ENCODE data around the gene LTBP3.

The LTBP3 gene

DNA sequence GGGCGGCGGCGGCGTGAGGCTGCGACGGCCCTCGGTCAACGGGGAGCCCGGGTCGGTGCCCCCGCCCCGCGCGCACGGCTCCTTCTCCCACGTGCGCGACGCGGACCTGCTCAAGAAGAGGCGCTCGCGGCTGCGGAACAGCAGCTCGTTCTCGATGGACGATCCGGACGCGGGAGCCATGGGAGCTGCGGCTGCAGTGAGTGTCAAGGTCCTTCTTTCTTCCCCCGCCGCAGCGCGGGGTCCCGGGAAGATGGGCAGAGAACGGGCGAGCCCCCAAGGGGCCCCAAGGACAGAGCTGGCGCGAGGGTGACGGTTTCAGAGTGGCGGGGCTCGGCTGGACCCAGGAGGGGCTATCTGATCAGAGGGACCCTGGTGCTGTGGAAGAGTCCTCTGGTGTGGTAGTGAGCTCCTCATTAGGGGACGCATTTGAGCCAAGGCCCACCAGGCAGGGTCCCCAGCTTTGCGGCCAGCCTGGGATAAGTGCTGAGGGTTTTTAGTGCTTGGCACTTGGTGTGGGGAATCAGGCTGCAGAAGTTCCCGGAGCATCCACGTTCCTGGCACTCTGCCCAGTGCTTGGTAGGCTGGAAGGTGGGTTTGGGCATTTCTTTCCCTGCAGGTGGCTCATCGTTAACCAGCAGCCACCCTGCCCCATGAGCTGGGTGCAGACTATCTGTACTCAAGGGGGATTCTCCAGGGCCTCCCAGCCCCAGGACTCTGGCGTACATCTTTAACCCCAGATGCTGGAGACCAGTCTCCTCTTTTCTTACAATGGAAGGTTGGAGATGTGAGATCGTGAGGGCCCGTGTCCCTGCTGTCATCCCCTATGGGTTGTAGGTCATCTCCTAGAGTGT is 27.5 kb upstream of the LTBP3 start:
- Histone ChIP-seq H3K9me3 (ENCODE audit: control insufficient read depth in 2 of 2, low read length in 2 of 2) (no peaks in the 10 kb centered on the region), H3K36me3 (ENCODE audit: control insufficient read depth in 2 of 2, insufficient read depth in 2 of 2, low read length in 2 of 2) (peaks cover 24 to 25% of the 10 kb centered on the region in 2 donors), H3K4me3 (ENCODE audit: low read length in 2 of 2) (no peak overlapping the region), H3K4me1 (ENCODE audit: control insufficient read depth in 2 of 2, insufficient read depth in 2 of 2, low read length in 2 of 2) (peaks cover 13% of the 10 kb centered on the region in 2 donors), H3K27me3 (ENCODE audit: control insufficient read depth in 2 of 2, insufficient read depth in 2 of 2, low read length in 2 of 2) (no peaks in the 10 kb centered on the region), H3K27ac (ENCODE audit: low read depth in 2 of 2, low read length in 2 of 2) (peak overlapping the region in 1 of 2 donors; percentile 38), H3K9ac (ENCODE audit: low read depth in 1 of 2, low read length in 2 of 2) (no peak overlapping the region)

DNA sequence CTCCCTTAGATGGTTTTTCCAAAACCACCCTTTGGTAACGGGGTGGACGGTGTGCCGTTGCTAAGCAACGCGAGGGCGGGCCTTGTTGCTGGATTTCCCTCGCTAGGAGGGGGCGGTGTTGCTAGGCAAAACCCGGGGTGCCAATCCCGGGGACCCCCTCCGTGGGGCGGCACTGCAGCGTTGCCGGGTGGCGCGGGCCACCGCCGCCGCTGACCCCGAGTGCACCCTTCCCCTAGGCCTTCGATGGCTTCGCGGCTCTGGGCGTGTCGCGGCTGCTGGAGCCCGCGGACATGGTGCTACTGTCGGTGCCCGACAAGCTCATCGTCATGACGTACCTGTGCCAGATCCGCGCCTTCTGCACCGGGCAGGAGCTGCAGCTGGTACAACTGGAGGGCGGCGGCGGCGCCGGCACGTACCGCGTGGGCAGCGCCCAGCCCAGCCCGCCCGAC is 26.6 kb upstream of the LTBP3 start:
- Histone ChIP-seq H3K36me3 (ENCODE audit: control insufficient read depth in 2 of 2, insufficient read depth in 2 of 2, low read length in 2 of 2) (peaks cover 25 to 27% of the 10 kb centered on the region in 2 donors), H3K27ac (ENCODE audit: low read depth in 2 of 2, low read length in 2 of 2) (no peak overlapping the region), H3K9ac (ENCODE audit: low read depth in 1 of 2, low read length in 2 of 2) (no peak overlapping the region), H3K9me3 (ENCODE audit: control insufficient read depth in 2 of 2, low read length in 2 of 2) (no peaks in the 10 kb centered on the region), H3K27me3 (ENCODE audit: control insufficient read depth in 2 of 2, insufficient read depth in 2 of 2, low read length in 2 of 2) (no peaks in the 10 kb centered on the region), H3K4me1 (ENCODE audit: control insufficient read depth in 2 of 2, insufficient read depth in 2 of 2, low read length in 2 of 2) (peaks cover 13% of the 10 kb centered on the region in 2 donors), H3K4me3 (ENCODE audit: low read length in 2 of 2) (no peak overlapping the region)

GRCh38 chr11:65584106-65584505 is 25.9 kb upstream of the LTBP3 start:
- H3K9me3 ChIP-seq (ENCODE audit: control insufficient read depth in 2 of 2, low read length in 2 of 2) = no peaks in the 10 kb centered on the region
- no peak overlapping the region for H3K4me3 ChIP-seq (ENCODE audit: low read length in 2 of 2)
- H3K27ac ChIP-seq (ENCODE audit: low read depth in 2 of 2, low read length in 2 of 2) = no peak overlapping the region
- peaks cover 13% of the 10 kb centered on the region in 2 donors for H3K4me1 ChIP-seq (ENCODE audit: control insufficient read depth in 2 of 2, insufficient read depth in 2 of 2, low read length in 2 of 2)
- peaks cover 27 to 31% of the 10 kb centered on the region in 2 donors for H3K36me3 ChIP-seq (ENCODE audit: control insufficient read depth in 2 of 2, insufficient read depth in 2 of 2, low read length in 2 of 2)
- H3K27me3 ChIP-seq (ENCODE audit: control insufficient read depth in 2 of 2, insufficient read depth in 2 of 2, low read length in 2 of 2) = no peaks in the 10 kb centered on the region
- H3K9ac ChIP-seq (ENCODE audit: low read depth in 1 of 2, low read length in 2 of 2) = no peak overlapping the region

DNA sequence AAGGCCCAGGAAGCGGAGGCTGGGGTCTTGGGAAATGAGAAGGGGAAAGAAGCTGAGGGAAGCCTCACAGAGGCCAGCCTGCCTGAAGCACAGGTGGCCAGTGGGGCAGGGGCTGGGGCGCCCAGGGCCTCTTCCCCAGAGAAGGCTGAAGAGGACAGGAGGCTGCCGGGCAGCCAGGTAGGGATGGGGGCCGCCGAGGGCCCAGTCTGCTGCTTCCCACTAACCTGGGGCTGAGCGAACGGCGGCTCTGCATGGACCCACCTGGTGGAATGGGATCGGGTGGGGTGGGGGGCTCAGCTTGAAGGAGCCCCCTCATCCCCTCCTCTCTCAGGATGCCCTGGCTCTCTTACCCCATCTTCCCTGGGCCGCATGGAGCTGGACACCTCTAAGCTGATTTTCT is 25.4 kb upstream of the LTBP3 start:
- Histone ChIP-seq H3K4me1 (ENCODE audit: control insufficient read depth in 2 of 2, insufficient read depth in 2 of 2, low read length in 2 of 2) (peaks cover 13 to 14% of the 10 kb centered on the region in 2 donors), H3K36me3 (ENCODE audit: control insufficient read depth in 2 of 2, insufficient read depth in 2 of 2, low read length in 2 of 2) (peaks cover 27 to 33% of the 10 kb centered on the region in 2 donors), H3K9me3 (ENCODE audit: control insufficient read depth in 2 of 2, low read length in 2 of 2) (no peaks in the 10 kb centered on the region), H3K9ac (ENCODE audit: low read depth in 1 of 2, low read length in 2 of 2) (no peak overlapping the region), H3K27me3 (ENCODE audit: control insufficient read depth in 2 of 2, insufficient read depth in 2 of 2, low read length in 2 of 2) (no peaks in the 10 kb centered on the region), H3K27ac (ENCODE audit: low read depth in 2 of 2, low read length in 2 of 2) (no peak overlapping the region), H3K4me3 (ENCODE audit: low read length in 2 of 2) (no peak overlapping the region)

DNA sequence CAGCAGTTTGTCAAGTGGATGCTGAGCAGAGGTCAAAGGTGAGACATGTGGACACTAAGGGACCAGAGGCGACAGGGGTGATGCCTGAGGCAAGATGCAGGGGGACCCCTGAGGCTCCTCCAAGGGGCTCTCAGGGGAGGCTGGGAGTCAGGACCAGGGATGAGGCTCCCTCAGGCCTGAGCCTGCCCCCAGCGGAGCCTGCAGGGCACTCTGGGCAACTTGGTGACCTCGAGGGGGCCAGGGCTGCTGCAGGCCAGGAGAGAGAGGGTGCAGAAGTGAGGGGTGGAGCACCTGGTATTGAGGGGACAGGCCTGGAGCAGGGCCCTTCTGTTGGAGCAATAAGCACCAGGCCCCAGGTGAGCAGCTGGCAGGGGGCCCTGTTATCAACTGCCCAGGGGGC is 23.8 kb upstream of the LTBP3 start:
- no peak overlapping the region for H3K9ac ChIP-seq (ENCODE audit: low read depth in 1 of 2, low read length in 2 of 2)
- peaks cover 20% of the 10 kb centered on the region in 2 donors for H3K4me1 ChIP-seq (ENCODE audit: control insufficient read depth in 2 of 2, insufficient read depth in 2 of 2, low read length in 2 of 2)
- peaks cover 27 to 33% of the 10 kb centered on the region in 2 donors for H3K36me3 ChIP-seq (ENCODE audit: control insufficient read depth in 2 of 2, insufficient read depth in 2 of 2, low read length in 2 of 2)
- H3K27me3 ChIP-seq (ENCODE audit: control insufficient read depth in 2 of 2, insufficient read depth in 2 of 2, low read length in 2 of 2) = no peaks in the 10 kb centered on the region
- no peak overlapping the region for H3K27ac ChIP-seq (ENCODE audit: low read depth in 2 of 2, low read length in 2 of 2)
- H3K4me3 ChIP-seq (ENCODE audit: low read length in 2 of 2) = no peak overlapping the region
- H3K9me3 ChIP-seq (ENCODE audit: control insufficient read depth in 2 of 2, low read length in 2 of 2) = no peaks in the 10 kb centered on the region

DNA sequence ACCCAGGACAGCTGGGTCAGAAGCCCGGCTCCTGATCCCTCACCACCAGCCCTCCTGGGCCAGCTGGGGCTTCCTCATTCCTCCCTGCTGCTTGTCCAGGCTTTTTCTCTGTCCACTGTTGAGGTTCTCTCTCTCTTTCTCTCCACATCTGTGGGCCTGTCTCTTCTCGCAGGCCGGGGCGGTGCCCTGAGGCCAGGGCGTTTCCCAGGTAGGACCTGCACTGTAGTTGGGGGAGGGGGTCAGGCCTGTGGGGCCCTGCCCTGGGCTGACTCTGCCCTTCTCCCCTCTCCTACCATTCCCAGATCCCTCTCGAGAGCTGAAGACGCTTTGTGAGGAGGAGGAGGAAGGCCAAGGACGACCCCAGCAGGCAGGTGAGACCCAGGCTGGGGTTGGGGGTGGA is 22.6 kb upstream of the LTBP3 start:
- H3K4me1 ChIP-seq (ENCODE audit: control insufficient read depth in 2 of 2, insufficient read depth in 2 of 2, low read length in 2 of 2) = peaks cover 27 to 28% of the 10 kb centered on the region in 2 donors
- no peaks in the 10 kb centered on the region for H3K9me3 ChIP-seq (ENCODE audit: control insufficient read depth in 2 of 2, low read length in 2 of 2)
- no peak overlapping the region for H3K4me3 ChIP-seq (ENCODE audit: low read length in 2 of 2)
- peaks cover 24 to 28% of the 10 kb centered on the region in 2 donors for H3K36me3 ChIP-seq (ENCODE audit: control insufficient read depth in 2 of 2, insufficient read depth in 2 of 2, low read length in 2 of 2)
- no peak overlapping the region for H3K9ac ChIP-seq (ENCODE audit: low read depth in 1 of 2, low read length in 2 of 2)
- no peak overlapping the region for H3K27ac ChIP-seq (ENCODE audit: low read depth in 2 of 2, low read length in 2 of 2)
- no peaks in the 10 kb centered on the region for H3K27me3 ChIP-seq (ENCODE audit: control insufficient read depth in 2 of 2, insufficient read depth in 2 of 2, low read length in 2 of 2)

DNA sequence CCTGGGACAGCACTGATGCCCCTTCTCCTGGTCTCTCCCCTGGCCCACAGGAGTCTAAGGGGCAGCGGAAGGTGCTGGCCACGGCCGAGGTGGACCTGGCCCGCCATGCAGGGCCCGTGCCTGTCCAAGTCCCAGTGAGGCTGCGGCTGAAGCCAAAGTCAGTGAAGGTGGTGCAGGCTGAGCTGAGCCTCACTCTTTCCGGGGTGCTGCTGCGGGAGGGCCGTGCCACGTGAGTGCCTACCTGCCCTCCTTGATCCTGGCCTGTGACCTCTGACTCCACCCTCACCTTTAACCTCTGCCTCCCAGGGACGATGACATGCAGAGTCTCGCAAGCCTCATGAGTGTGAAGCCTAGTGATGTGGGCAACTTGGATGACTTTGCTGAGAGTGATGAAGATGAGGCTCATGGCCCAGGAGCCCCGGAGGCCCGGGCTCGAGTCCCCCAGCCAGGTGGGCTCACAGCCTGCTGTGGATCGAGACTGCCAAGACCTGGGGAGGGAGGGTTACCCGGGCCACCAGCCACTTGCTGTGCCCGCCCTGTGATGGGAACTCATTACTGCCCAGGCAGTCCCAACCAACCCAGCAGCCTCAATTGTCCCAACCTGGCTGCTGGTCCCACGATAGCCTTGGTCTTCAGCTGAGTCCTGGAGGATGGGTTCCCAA is 22.0 kb upstream of the LTBP3 start:
- Histone ChIP-seq H3K27me3 (ENCODE audit: control insufficient read depth in 2 of 2, insufficient read depth in 2 of 2, low read length in 2 of 2) (no peaks in the 10 kb centered on the region), H3K27ac (ENCODE audit: low read depth in 2 of 2, low read length in 2 of 2) (no peak overlapping the region), H3K36me3 (ENCODE audit: control insufficient read depth in 2 of 2, insufficient read depth in 2 of 2, low read length in 2 of 2) (peaks cover 19 to 26% of the 10 kb centered on the region in 2 donors), H3K9ac (ENCODE audit: low read depth in 1 of 2, low read length in 2 of 2) (no peak overlapping the region), H3K4me1 (ENCODE audit: control insufficient read depth in 2 of 2, insufficient read depth in 2 of 2, low read length in 2 of 2) (peaks cover 32 to 33% of the 10 kb centered on the region in 2 donors), H3K9me3 (ENCODE audit: control insufficient read depth in 2 of 2, low read length in 2 of 2) (no peaks in the 10 kb centered on the region), H3K4me3 (ENCODE audit: low read length in 2 of 2) (no peak overlapping the region)

GRCh38 chr11:65579291-65579690 is 21.1 kb upstream of the LTBP3 start:
- Histone ChIP-seq H3K4me3 (ENCODE audit: low read length in 2 of 2) (no peak overlapping the region), H3K27ac (ENCODE audit: low read depth in 2 of 2, low read length in 2 of 2) (no peak overlapping the region), H3K9ac (ENCODE audit: low read depth in 1 of 2, low read length in 2 of 2) (no peak overlapping the region), H3K4me1 (ENCODE audit: control insufficient read depth in 2 of 2, insufficient read depth in 2 of 2, low read length in 2 of 2) (peaks cover 37 to 39% of the 10 kb centered on the region in 2 donors), H3K27me3 (ENCODE audit: control insufficient read depth in 2 of 2, insufficient read depth in 2 of 2, low read length in 2 of 2) (no peaks in the 10 kb centered on the region), H3K36me3 (ENCODE audit: control insufficient read depth in 2 of 2, insufficient read depth in 2 of 2, low read length in 2 of 2) (peaks cover 19 to 26% of the 10 kb centered on the region in 2 donors), H3K9me3 (ENCODE audit: control insufficient read depth in 2 of 2, low read length in 2 of 2) (no peaks in the 10 kb centered on the region)

DNA sequence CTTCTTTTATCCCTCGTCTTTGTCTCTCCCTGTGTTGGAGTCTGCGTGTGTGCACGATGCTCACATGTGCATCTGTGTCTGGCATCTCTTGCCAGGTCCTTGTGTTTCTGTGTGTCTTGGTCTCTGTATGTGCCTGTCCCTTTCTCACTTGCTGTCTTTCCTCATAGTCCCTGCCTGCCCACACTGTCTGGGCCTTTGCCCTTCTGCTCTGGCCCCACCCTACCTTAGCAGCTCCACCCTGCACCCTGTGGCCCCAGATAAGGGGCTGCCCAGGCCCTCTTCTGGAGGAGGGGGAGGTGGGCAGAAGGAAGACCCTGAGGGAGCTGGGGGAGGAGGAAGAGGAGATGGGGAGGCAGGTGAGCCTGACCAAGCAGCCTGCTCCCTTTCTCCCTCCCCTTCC is 20.5 kb upstream of the LTBP3 start:
- Histone ChIP-seq H3K9me3 (ENCODE audit: control insufficient read depth in 2 of 2, low read length in 2 of 2) (no peaks in the 10 kb centered on the region), H3K4me3 (ENCODE audit: low read length in 2 of 2) (no peak overlapping the region), H3K9ac (ENCODE audit: low read depth in 1 of 2, low read length in 2 of 2) (peak overlapping the region in 1 of 2 donors; percentile 85), H3K27ac (ENCODE audit: low read depth in 2 of 2, low read length in 2 of 2) (peak overlapping the region in 1 of 2 donors; percentile 27), H3K4me1 (ENCODE audit: control insufficient read depth in 2 of 2, insufficient read depth in 2 of 2, low read length in 2 of 2) (peaks cover 40 to 42% of the 10 kb centered on the region in 2 donors), H3K27me3 (ENCODE audit: control insufficient read depth in 2 of 2, insufficient read depth in 2 of 2, low read length in 2 of 2) (no peaks in the 10 kb centered on the region), H3K36me3 (ENCODE audit: control insufficient read depth in 2 of 2, insufficient read depth in 2 of 2, low read length in 2 of 2) (peaks cover 16 to 26% of the 10 kb centered on the region in 2 donors)

DNA sequence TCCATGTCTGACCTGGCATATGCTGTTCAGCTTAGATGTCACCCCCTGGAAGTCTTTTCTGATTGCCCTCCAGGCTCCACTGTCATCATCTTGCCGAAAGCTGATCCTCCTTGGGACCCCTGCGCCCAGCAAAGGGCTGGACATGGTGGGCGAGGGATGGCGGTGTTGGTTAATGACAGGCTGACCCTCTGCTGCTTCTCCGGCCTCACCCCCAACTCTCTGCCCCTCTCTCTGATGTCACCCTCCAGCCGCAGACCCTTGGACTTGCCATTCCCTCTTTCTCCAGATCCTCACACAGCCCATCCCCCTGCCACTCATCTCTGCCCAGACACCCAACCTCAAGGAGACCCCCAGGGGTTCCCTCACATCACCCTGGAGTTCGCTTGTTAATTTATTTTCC is 20.0 kb upstream of the LTBP3 start:
- Histone ChIP-seq H3K9me3 (ENCODE audit: control insufficient read depth in 2 of 2, low read length in 2 of 2) (no peaks in the 10 kb centered on the region), H3K9ac (ENCODE audit: low read depth in 1 of 2, low read length in 2 of 2) (peak overlapping the region; percentile 85 to 87), H3K4me1 (ENCODE audit: control insufficient read depth in 2 of 2, insufficient read depth in 2 of 2, low read length in 2 of 2) (peaks cover 46 to 47% of the 10 kb centered on the region in 2 donors), H3K27ac (ENCODE audit: low read depth in 2 of 2, low read length in 2 of 2) (peak overlapping the region in 1 of 2 donors; percentile 90), H3K27me3 (ENCODE audit: control insufficient read depth in 2 of 2, insufficient read depth in 2 of 2, low read length in 2 of 2) (no peaks in the 10 kb centered on the region), H3K4me3 (ENCODE audit: low read length in 2 of 2) (peak overlapping the region; percentile 66 to 79), H3K36me3 (ENCODE audit: control insufficient read depth in 2 of 2, insufficient read depth in 2 of 2, low read length in 2 of 2) (peaks cover 16 to 26% of the 10 kb centered on the region in 2 donors)

Data from mucosa of rectum (tissue), 2 donors.